DND-41 (cell line): ENCODE measurements around the gene ZNF76.

ENCODE experiments used
- ATAC-seq: fragments of 200-7000 bp; cut with Tn5 transposase; 3 replicates; pipeline ENCODE4 v1.9.1; 2021; ENCODE audit warnings: low read depth; ENCODE audit not compliant: insufficient read depth
- DNase-seq: peaks from one replicate; pipeline ENCODE4 v3.0.0-alpha.2; 2020
- H2AFZ ChIP-seq: 2 replicates; pipeline ENCODE4 v1.6.0; 2012; ENCODE audit warnings: low read depth, low read length
- H3K27ac ChIP-seq: 2 replicates; pipeline ENCODE4 v1.5.1; 2012; ENCODE audit warnings: low read length, inconsistent platforms
- H3K27me3 ChIP-seq: fragments of 200-600 bp; sonication (generic); 2 replicates; pipeline ENCODE4 v1.6.0; 2012; ENCODE audit warnings: low read length, mild to moderate bottlenecking, inconsistent platforms; ENCODE audit not compliant: insufficient read depth, poor library complexity
- H3K36me3 ChIP-seq: 2 replicates; pipeline ENCODE4 v1.5.1; 2012; ENCODE audit warnings: low read length, inconsistent platforms; ENCODE audit not compliant: insufficient read depth
- H3K4me1 ChIP-seq: 2 replicates; pipeline ENCODE4 v1.5.1; 2012; ENCODE audit warnings: mild to moderate bottlenecking, low read length; ENCODE audit not compliant: insufficient read depth
- H3K4me2 ChIP-seq: 2 replicates; pipeline ENCODE4 v1.6.0; 2012; ENCODE audit warnings: mild to moderate bottlenecking, moderate library complexity, low read length, inconsistent platforms; ENCODE audit not compliant: insufficient read depth
- H3K4me3 ChIP-seq, 2 experiments: fragments of 200-600 bp in 1 of 2; shearing (Covaris generic) in 1 of 2; 2 replicates each; pipeline ENCODE4 v1.5.1; 2012 to 2016; ENCODE audit warnings: inconsistent platforms in 2 of 2, low read length in 2 of 2, mild to moderate bottlenecking in 2 of 2, low read depth in 1 of 2, moderate library complexity in 1 of 2
- H3K79me2 ChIP-seq: 2 replicates; pipeline ENCODE4 v1.6.0; 2012; ENCODE audit warnings: low read length, inconsistent platforms; ENCODE audit not compliant: insufficient read depth
- H3K9ac ChIP-seq: 2 replicates; pipeline ENCODE4 v1.6.0; 2012; ENCODE audit warnings: low read depth, mild to moderate bottlenecking, inconsistent platforms, low read length, moderate library complexity
- H3K9me3 ChIP-seq: 2 replicates; pipeline ENCODE4 v1.5.1; 2012; ENCODE audit warnings: low read length, moderate library complexity, mild to moderate bottlenecking, inconsistent platforms; ENCODE audit not compliant: insufficient read depth, severe bottlenecking
- H4K20me1 ChIP-seq: 2 replicates; pipeline ENCODE4 v1.6.0; 2012; ENCODE audit warnings: low read length; ENCODE audit not compliant: insufficient read depth
- CTCF ChIP-seq: IDR thresholded peaks from 2 replicates; pipeline ENCODE4 v1.5.1; 2012; ENCODE audit warnings: borderline replicate concordance, low read length, moderate library complexity, mild to moderate bottlenecking; ENCODE audit not compliant: poor library complexity, severe bottlenecking; ENCODE audit errors: extremely low read depth
- EZH2 ChIP-seq: IDR thresholded peaks from 3 replicates; pipeline ENCODE4 v1.6.1; 2012; ENCODE audit warnings: borderline replicate concordance, low read depth, mild to moderate bottlenecking, moderate library complexity, low read length, inconsistent platforms; ENCODE audit not compliant: severe bottlenecking

ZNF76 gene

GRCh38 chr6:35243386-35243958, 16.1 kb upstream of the ZNF76 start:
- Histone ChIP-seq H3K9ac (no peak overlapping the region), H3K27me3 (no peaks in the 10 kb centered on the region), H3K36me3 (peaks cover 17% of the 10 kb centered on the region), H2AFZ (no peak overlapping the region), H3K9me3 (no peaks in the 10 kb centered on the region), H3K4me1 (no peaks in the 10 kb centered on the region), H3K79me2 (peaks cover 2% of the 10 kb centered on the region), H4K20me1 (peaks cover 42% of the 10 kb centered on the region), H3K4me2 (no peak overlapping the region), H3K27ac (no peak overlapping the region), H3K4me3 (no peak overlapping the region)
- TF ChIP-seq EZH2 (no peak), CTCF (no peak)
- ATAC-seq (no peak), DNase-seq (no peak)

- Histone ChIP-seq H3K79me2 (peaks cover 2% of the 10 kb centered on the region), H3K4me3 (no peak overlapping the region), H3K4me1 (no peaks in the 10 kb centered on the region), H3K27me3 (no peaks in the 10 kb centered on the region), H2AFZ (no peak overlapping the region), H3K9ac (no peak overlapping the region), H4K20me1 (peaks cover 41% of the 10 kb centered on the region), H3K36me3 (peaks cover 17% of the 10 kb centered on the region), H3K4me2 (no peak overlapping the region), H3K9me3 (no peaks in the 10 kb centered on the region), H3K27ac (no peak overlapping the region)
- DNase-seq: no peak
- TF ChIP-seq CTCF (no peak), EZH2 (no peak)
- no peak for ATAC-seq
Observed at GRCh38 chr6:35244551-35244950, 15.0 kb upstream of the ZNF76 start.

- H4K20me1 ChIP-seq: peaks cover 30% of the 10 kb centered on the region
- no peak overlapping the region for H2AFZ ChIP-seq
- no peaks in the 10 kb centered on the region for H3K9me3 ChIP-seq
- H3K79me2 ChIP-seq: peaks cover 17% of the 10 kb centered on the region
- no peak overlapping the region for H3K4me3 ChIP-seq
- ATAC-seq (no peak), DNase-seq (no peak)
- peaks cover 17% of the 10 kb centered on the region for H3K36me3 ChIP-seq
- no peak overlapping the region for H3K4me2 ChIP-seq
- H3K27me3 ChIP-seq: no peaks in the 10 kb centered on the region
- no peak overlapping the region for H3K27ac ChIP-seq
- no peak for TF ChIP-seq EZH2
- no peak for TF ChIP-seq CTCF
- H3K9ac ChIP-seq: no peak overlapping the region
- no peaks in the 10 kb centered on the region for H3K4me1 ChIP-seq
Observed at GRCh38 chr6:35247642-35248231, 11.8 kb upstream of the ZNF76 start.
